Measurements from ENCODE around the gene CTAG1B.
"Not testable (repeated sequence)": the region's sequence is repeated elsewhere in the genome, so short reads cannot be mapped to it uniquely, and the experiment has no call there.

DNA sequence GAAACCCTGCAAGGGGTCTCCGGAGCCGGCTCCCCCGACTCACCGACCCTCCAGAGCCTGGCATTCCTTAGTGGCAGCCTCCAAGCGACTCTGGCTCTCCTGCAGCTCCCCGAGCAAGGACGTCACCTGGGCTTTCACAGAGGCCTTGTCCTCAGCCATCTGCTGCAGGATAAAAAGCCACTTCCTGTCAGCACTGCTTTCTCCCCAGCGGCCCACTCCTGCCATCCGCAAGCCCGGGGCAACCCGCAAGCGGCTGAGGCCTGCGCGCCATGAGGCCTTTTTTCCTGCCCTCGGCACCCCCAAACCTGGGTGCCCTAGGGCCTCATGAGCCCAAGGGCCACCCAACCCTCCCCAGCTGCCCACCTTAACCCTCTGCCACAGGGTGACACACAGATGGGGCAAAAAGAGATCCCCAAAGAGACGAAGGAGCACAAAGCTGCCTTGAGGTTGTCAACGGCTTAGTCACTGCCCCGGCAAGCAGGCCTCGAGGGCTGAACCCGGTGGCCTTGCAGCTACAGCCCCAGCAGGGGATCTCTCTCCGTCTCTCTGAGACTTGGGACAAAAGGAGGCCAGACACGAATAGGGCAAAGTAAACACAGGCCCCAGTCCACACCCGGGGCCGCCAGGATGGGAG, 26.8 kb upstream of the CTAG1B start:
- TF ChIP-seq, protein P1, sequence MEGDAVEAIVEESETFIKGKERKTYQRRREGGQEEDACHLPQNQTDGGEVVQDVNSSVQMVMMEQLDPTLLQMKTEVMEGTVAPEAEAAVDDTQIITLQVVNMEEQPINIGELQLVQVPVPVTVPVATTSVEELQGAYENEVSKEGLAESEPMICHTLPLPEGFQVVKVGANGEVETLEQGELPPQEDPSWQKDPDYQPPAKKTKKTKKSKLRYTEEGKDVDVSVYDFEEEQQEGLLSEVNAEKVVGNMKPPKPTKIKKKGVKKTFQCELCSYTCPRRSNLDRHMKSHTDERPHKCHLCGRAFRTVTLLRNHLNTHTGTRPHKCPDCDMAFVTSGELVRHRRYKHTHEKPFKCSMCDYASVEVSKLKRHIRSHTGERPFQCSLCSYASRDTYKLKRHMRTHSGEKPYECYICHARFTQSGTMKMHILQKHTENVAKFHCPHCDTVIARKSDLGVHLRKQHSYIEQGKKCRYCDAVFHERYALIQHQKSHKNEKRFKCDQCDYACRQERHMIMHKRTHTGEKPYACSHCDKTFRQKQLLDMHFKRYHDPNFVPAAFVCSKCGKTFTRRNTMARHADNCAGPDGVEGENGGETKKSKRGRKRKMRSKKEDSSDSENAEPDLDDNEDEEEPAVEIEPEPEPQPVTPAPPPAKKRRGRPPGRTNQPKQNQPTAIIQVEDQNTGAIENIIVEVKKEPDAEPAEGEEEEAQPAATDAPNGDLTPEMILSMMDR (IDR thresholded peaks at IDR 0.05): not testable (repeated sequence)
- not testable (repeated sequence) for TF ChIP-seq POLR2A (IDR thresholded peaks at IDR 0.05)
